ENCODE data around the gene POLG2. TPM values are rescaled to one million over a fixed set of nuclear protein-coding genes. Genes with fewer than 3 reads are reported as not detected.

Gene POLG2
- total RNA-seq, 1 donor from 2014 or later = 21.3 TPM

DNA sequence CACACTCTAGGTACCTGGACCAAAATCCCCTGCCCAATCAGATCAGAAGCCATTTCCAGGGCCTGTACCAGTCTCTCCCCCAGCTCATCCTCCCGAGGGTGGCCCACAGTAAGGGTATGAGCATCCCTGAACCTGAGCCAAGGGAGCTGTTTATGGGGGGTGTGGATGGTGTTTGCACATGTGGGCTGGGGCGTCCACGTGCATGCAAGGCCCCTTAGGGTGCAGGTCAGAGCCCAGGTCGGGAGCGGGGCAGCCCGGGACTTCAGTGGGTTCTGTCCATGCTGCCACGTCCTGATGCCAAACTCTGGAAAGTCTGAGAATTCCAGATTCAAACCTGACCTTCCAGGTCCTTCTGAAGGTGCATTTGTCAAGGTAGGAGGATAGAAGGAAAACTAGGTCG is 38.1 kb downstream of the POLG2 start:
- H3K4me3 Mint-ChIP-seq (ENCODE audit: unreplicated experiment) = no peak overlapping the region
- peaks cover 17% of the 10 kb centered on the region for H3K4me1 Mint-ChIP-seq (ENCODE audit: unreplicated experiment)
- TF ChIP-seq, protein P1, sequence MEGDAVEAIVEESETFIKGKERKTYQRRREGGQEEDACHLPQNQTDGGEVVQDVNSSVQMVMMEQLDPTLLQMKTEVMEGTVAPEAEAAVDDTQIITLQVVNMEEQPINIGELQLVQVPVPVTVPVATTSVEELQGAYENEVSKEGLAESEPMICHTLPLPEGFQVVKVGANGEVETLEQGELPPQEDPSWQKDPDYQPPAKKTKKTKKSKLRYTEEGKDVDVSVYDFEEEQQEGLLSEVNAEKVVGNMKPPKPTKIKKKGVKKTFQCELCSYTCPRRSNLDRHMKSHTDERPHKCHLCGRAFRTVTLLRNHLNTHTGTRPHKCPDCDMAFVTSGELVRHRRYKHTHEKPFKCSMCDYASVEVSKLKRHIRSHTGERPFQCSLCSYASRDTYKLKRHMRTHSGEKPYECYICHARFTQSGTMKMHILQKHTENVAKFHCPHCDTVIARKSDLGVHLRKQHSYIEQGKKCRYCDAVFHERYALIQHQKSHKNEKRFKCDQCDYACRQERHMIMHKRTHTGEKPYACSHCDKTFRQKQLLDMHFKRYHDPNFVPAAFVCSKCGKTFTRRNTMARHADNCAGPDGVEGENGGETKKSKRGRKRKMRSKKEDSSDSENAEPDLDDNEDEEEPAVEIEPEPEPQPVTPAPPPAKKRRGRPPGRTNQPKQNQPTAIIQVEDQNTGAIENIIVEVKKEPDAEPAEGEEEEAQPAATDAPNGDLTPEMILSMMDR (IDR thresholded peaks at IDR 0.05; ENCODE audit: unreplicated experiment) = no peak
- no peak overlapping the region for H3K27ac Mint-ChIP-seq (ENCODE audit: unreplicated experiment)
- H3K36me3 Mint-ChIP-seq (ENCODE audit: low read depth, unreplicated experiment) = peaks cover 4% of the 10 kb centered on the region
- peaks cover 5% of the 10 kb centered on the region for H3K27me3 Mint-ChIP-seq (ENCODE audit: unreplicated experiment)
- H3K9me3 Mint-ChIP-seq (ENCODE audit: unreplicated experiment) = no peaks in the 10 kb centered on the region
- DNase-seq (ENCODE audit: low spot score) = no peak

- TF ChIP-seq, protein P1 (IDR thresholded peaks at IDR 0.05; ENCODE audit: unreplicated experiment) = no peak
- Mint-ChIP-seq H3K9me3 (ENCODE audit: unreplicated experiment) (no peaks in the 10 kb centered on the region), H3K36me3 (ENCODE audit: low read depth, unreplicated experiment) (peaks cover 4% of the 10 kb centered on the region), H3K4me3 (ENCODE audit: unreplicated experiment) (no peak overlapping the region), H3K27me3 (ENCODE audit: unreplicated experiment) (peaks cover 6% of the 10 kb centered on the region), H3K27ac (ENCODE audit: unreplicated experiment) (no peak overlapping the region), H3K4me1 (ENCODE audit: unreplicated experiment) (peaks cover 15% of the 10 kb centered on the region)
- no peak for DNase-seq (ENCODE audit: low spot score)
Measured at GRCh38 chr17:64457156-64457555, 39.7 kb downstream of the POLG2 start.

DNA sequence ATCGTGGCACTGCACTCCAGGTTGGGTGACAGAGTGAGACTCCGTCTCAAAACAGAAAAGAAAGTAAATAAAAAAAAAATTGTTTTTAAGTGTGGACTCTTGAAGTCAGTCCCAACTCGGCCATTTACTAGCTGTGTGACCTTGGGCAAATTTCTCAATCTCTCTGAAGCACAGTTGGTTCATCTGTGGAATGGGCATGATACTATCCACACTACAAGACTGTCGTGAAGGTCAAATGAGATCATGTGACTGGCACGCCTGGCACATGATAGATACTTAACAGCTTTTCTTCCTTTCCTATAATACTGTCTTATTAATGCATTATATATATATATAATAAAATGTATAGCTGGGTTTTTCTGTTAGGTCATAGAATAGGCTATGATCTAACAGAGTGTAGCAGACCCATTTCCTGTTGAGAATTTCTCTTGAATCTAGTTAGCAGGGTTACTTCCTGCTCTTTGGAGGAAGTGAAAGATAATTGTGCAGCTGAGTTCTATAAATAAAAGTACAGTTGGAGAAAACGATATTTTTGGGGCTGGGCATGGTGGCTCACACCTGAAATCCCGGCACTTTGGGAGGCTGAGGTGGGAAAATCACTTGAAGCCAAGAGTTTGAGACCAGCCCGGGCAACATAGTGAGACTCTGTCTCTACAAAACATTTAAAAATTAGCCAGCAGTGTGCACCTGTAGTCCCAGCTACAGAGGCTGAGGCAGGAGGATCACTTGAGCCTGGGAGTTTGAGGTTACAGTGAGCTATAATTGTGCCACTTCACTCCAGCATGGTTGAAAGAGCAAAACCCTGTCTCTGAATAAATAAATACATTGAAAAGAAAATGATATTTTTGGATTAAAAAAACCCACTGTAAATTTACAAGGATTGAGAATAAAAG is 40.6 kb downstream of the POLG2 start:
- H3K36me3 Mint-ChIP-seq (ENCODE audit: low read depth, unreplicated experiment) = peaks cover 4% of the 10 kb centered on the region
- no peak overlapping the region for H3K27ac Mint-ChIP-seq (ENCODE audit: unreplicated experiment)
- peaks cover 7% of the 10 kb centered on the region for H3K4me1 Mint-ChIP-seq (ENCODE audit: unreplicated experiment)
- H3K27me3 Mint-ChIP-seq (ENCODE audit: unreplicated experiment) = peaks cover 6% of the 10 kb centered on the region
- no peak for DNase-seq (ENCODE audit: low spot score)
- no peaks in the 10 kb centered on the region for H3K9me3 Mint-ChIP-seq (ENCODE audit: unreplicated experiment)
- TF ChIP-seq, protein P1 (IDR thresholded peaks at IDR 0.05; ENCODE audit: unreplicated experiment) = no peak
- no peak overlapping the region for H3K4me3 Mint-ChIP-seq (ENCODE audit: unreplicated experiment)

- peaks cover 2% of the 10 kb centered on the region for H3K27me3 Mint-ChIP-seq (ENCODE audit: unreplicated experiment)
- DNase-seq (ENCODE audit: low spot score) = no peak
- H3K9me3 Mint-ChIP-seq (ENCODE audit: unreplicated experiment) = no peaks in the 10 kb centered on the region
- no peaks in the 10 kb centered on the region for H3K36me3 Mint-ChIP-seq (ENCODE audit: low read depth, unreplicated experiment)
- H3K27ac Mint-ChIP-seq (ENCODE audit: unreplicated experiment) = no peak overlapping the region
- TF ChIP-seq, protein P1 (IDR thresholded peaks at IDR 0.05; ENCODE audit: unreplicated experiment) = no peak
- H3K4me1 Mint-ChIP-seq (ENCODE audit: unreplicated experiment) = peaks cover 4% of the 10 kb centered on the region
- H3K4me3 Mint-ChIP-seq (ENCODE audit: unreplicated experiment) = no peak overlapping the region
Measured at GRCh38 chr17:64449545-64449944, 47.3 kb downstream of the POLG2 start.
